HG03097 (cell line): ENCODE results near the gene C17orf78.
"Not testable (repeated sequence)": the region's sequence is repeated elsewhere in the genome, so short reads cannot be mapped to it uniquely, and the experiment has no call there.

Experiments
- ATAC-seq: cut with Tn5 transposase; IDR thresholded peaks from one replicate; pipeline ENCODE4 v1.9.1; 2021; ENCODE audit not compliant: unreplicated experiment, low FRiP score

Gene C17orf78

DNA sequence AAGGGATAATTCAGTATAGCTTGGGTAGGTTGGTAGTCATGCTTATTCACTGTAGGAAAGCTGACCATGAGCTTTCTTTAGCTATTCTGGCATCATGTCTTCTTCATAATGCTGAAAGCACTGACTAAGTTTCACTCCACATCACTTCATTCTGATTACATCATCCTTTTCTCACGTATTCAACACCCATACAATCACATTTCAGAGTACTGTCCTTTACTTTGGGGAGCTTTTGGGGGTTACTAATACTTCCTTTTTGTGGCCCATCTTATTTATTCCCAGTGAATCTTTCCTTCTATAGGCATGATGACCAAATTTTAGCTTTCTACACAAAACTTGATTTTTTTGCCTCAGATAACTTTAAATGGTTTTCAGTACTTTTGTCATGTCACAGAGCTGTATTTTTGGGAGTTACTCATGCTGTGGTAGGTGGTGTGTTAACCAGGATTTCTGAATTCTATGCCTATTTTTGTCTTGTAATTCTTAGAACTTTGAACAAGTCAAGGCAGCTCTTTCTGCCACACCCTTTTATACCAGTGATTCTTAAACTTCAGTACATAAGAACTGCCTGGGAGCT is 54.4 kb downstream of the C17orf78 start:
- ATAC-seq, result no peak

DNA sequence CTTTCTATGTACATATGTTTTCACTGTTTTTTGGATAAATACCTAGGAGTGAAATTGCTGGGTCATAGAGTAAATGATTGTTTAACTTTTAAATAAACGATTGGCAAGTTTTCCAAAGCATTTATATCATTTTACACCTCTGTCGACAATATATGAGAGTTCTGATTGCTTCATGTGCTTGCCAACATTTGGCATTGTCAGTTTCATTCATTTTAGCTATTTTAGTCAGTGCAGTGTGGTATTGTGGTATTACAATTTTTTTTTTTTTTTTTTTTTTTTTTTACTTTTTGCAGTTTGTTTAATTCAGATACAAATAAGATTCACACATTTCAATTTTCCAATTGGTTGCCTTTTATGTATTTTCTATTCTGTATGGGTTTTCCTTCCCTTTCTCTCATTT is 56.9 kb downstream of the C17orf78 start:
- no peak for ATAC-seq

DNA sequence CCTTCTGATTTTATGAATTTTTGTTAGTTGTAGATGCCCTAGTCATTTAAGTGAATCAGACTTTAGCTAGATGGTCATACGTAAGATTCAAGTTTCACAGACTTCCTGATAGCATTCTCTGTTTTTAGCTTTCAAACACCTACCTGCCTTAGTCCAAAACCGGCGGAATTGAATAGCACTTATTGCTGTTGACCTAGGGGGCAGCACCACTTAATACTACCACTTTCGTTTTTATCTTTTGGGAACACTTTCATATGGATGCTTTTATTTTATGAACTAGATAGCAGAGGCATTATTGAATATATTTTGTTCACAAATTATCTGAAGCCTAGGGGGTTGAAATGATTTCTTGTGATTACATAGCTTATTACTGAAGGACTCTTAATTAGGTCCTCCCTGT is 62.4 kb downstream of the C17orf78 start:
- no peak for ATAC-seq

DNA sequence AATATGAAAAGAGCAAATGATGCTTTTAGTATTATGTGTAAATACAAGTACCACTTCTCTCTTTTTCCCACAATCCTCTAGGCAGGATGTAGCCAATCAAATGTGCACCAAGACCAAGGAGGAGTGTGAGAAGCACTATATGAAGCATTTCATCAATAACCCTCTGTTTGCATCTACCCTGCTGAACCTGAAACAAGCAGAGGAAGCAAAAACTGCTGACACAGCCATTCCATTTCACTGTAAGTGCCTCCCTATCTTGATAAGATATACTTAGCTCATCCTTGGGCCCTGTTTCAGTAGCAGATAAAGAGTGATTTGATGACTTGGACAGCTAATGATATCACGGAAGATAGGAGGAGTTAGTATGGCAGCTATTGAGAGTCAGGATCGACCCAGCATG is 64.6 kb downstream of the C17orf78 start:
- ATAC-seq, result no peak

- ATAC-seq, result not testable (repeated sequence)
Observed at GRCh38 chr17:37441369-37442014, 65.7 kb downstream of the C17orf78 start.
